Effector CD8-positive, alpha-beta T cell (primary cell): Measurements from ENCODE around the gene HERC3.

Experiments used
- DNase-seq: peaks from one replicate; lab custom pipeline; 2025; lab: John Stamatoyannopoulos, UW

The HERC3 gene

DNA sequence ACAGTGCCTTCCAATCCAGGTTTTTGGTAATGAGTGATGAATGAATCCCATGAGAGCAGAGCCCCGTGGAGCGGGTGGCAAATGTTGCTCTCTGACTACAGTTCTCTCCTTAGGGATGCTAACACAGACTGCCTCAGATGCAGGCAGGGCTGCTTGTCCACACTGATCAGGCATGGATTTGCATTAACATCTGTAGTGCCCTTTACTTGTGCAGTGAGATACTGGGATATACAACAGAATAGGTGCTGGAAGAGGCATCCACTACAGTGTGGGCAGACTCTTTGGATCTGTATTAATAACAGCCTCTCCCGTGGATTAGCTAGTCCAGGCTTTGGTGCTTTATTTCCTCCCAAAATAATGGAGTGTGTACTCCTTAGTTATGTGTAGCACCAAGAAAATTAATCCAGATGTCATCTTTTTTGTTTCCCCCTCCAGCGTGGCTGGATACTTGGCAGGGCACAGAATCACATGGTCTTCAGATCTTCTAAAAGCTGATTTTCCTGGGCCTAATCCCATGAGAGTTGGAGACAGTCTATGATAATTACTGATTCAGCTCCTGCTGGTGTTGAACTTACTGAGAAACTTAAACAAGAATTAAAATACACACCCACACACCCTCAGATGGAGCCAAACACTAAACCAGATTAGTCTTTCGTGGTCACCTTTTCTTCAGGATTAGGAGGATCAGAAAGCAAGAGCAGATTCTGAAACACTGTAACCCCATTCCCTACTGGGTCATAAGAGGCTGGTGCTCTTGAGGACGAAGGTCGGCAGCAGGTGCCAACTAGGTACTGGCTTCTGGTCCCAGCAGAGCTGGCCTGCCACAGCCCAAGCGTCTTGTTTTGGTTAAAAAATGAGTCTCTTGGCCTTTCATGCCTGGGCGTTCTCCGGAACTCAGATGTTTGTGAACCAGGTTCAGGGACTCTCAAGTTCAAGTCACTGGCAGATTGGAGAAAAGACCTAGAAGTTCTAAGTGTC lies 128.5 kb downstream of the HERC3 start:
- DNase-seq = no peak

- DNase-seq = no peak
Measured at GRCh38 chr4:88722276-88722780, 130.0 kb downstream of the HERC3 start.

DNA sequence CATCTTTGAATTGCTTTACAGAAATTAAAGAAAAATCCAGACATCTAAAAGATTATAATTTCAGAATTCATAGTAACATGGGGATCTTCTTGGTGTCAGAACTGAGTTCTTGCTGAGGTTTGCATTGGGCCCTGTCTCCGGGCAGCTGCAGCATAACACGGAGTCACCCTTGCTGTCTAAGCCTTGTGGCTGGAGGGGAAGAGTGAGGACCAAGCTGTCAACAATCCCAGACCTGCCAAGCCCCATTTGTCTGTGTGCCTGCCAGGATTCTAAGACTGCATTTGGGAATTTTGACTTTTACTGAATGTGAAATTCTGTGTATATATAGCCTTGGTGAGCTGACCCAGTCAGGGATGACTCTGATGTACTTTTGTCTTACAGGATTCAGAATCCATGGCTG lies 130.5 kb downstream of the HERC3 start:
- DNase-seq = no peak

DNA sequence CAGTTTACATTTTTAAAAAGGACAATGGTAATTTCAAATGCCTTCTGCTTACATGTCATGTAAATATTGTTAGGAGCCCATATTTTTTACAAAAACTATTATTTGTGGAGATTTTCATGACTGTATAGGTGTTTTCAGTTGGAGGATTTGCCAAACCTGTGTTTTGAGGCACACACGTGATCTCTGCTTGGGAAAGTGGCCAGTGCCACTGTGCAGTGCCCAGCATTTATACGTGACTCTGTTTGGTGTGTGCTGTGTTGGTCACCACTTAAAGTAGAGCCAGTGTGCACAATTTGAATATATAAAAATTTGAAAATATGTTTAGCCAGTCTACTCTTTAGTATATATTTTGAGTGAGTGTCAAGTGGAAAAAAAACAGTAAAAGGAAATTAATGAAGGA lies 132.1 kb downstream of the HERC3 start:
- no peak for DNase-seq

GRCh38 chr4:88725143-88725542 lies 132.9 kb downstream of the HERC3 start:
- DNase-seq = no peak

DNA sequence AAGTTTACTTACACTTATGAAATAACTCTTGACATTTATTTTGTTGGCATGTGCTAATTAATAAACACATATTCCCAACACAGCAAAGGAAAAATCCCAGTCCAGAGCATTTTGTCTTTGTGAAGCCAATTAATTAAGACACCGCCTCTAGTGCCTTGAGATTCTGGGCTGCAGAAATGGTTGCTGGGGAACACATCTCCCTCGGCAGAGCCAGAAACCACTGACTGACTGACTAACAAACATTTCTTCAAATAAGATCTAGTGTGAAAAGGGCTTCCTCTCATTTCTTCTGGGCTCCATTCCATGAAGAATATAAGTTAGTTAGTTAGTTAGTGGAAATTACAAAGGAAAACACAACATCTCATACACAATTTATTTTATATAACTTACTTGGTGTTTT lies 133.7 kb downstream of the HERC3 start:
- DNase-seq = no peak

GRCh38 chr4:88728146-88728545 lies 135.9 kb downstream of the HERC3 start:
- no peak for DNase-seq

DNA sequence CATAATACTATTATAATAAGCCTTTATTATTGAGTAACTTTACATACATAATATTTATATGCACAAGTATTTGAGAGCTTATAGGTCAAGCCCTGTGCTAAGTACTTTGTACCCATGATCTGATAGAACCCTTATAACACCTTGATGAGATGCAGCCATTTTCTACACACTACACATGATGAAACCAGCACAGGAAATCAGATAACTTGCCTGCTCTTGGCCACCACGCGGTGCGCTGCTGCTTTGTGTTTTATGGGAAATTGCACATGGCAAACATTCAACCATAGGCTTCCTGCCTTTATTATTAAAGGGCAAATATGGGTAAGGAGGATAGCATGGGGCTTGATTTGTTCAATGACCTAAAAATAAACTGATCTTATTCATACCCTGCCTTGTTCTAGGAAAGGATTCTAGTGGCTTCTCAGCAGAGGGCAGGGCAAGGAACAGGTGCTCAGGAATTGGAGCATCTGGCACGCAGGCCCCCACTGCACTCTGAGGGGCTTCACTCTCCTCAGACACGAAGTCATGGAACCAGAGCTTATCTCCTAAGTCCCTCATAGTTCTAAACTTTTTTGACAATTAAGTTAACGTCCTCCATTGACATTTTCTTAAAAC lies 137.0 kb downstream of the HERC3 start:
- no peak for DNase-seq

DNA sequence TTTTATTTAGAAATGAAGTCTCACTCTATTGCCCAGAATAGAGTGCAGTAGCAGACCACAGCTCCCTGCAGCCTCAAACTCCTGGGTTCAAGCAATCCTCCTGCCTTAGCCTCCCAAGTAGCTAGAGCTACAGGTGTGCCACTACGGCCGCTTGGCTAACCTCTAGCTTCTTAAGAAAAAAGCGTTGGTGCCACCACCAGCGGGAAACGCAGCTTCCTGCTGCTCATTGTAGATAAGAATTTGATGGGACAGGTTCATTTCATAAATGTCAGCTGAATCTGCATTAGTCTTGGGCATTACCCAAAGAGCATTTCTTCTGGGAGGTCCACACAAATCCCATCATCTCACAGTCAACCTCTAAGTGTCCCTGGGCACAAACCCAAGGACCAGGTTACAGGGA lies 138.5 kb downstream of the HERC3 start:
- no peak for DNase-seq

DNA sequence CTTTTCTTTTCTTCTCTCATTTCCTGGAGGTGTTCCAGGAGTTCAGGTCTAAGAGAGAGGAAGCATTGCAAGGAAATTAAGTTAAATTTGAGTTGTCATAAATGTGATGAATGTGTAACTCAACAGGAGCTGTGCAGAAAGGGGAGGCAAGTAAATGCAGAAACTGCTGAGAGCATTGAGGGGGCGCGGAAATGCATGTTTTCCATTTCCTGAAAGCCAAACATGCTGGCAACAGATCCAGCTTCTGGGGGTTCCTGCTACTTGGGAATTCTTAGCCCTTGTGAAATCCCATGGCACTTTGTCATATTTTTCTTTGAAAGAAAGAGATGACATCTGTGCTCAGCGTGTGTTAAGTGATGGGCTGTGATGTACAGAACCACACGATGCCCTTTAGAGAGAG lies 139.1 kb downstream of the HERC3 start:
- DNase-seq = no peak

DNA sequence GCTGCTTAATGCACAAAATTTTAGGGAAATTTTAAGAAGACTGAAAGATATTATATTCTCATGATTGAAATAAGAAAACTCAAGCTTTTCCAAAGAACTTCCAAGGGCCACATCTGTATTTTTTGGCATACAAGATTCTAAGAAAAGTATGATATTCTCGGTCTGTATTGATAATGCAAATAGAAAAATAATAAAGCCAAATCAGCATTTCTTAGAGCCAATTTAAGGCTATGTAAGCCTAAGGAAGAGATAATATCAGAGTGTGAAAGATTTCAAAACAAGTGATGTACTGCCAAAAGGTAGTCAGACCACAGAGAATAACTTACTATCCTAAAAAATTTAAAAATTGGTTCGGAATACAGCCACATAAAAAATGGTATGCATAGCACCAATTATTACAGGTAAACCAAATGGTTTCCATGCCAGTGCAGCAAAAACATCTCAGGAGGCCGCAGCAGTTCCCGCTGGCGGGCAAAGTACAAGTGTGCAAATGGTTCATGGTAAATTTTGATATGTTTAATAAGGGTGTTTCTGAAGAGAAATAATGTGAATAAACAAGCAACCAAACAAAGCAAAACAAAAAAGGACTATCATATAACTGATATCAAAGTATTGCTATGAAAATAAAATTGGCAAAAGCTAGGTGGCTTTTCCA lies 140.6 kb downstream of the HERC3 start:
- no peak for DNase-seq

DNA sequence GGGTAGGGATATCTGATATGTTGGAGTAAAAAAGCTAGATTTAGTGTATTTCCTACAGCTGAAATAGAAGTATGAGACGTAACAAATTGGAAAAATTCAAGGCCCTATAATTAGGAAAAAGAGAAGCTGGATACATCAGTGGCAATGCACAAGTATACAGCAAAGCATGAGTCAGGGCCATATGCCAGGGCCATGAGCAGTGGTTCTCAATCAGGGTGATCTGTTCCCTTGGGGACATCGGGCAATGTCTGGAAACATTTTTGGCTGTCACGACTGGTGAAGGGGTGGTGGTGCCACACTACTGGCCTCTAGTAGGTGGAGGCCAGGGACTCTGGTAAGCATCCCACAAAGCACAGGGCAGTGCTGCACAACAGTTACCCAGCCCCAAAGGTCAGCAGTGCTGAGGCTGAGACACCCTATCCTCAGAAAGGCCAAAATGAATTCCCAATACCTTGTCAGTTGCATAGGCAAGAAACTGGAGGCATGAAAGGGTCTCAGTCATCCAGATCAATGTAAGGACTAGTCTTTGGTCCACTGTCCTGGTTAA lies 142.2 kb downstream of the HERC3 start:
- DNase-seq = no peak

DNA sequence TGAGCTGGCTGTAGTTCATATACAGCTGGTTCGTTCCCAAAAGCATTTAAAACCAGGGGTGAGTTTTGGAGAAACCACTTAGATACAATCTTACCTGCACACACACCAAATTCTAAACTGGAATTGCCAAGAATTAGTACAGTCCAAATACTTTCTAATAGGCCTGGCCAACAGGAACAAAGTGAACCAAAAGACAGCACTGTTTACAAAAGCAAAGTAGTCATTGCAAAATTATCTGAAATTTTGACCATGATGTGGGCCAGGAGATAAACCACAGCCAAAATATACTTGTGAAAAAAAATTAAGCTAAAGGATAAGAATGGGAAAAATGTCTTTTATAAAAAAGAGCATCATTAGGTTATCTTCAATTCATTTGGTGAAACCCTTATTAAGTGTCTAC lies 143.3 kb downstream of the HERC3 start:
- DNase-seq = no peak

- no peak for DNase-seq
Measured at GRCh38 chr4:88736264-88736663, 144.0 kb downstream of the HERC3 start.

GRCh38 chr4:88737307-88737941 lies 145.1 kb downstream of the HERC3 start:
- no peak for DNase-seq

DNA sequence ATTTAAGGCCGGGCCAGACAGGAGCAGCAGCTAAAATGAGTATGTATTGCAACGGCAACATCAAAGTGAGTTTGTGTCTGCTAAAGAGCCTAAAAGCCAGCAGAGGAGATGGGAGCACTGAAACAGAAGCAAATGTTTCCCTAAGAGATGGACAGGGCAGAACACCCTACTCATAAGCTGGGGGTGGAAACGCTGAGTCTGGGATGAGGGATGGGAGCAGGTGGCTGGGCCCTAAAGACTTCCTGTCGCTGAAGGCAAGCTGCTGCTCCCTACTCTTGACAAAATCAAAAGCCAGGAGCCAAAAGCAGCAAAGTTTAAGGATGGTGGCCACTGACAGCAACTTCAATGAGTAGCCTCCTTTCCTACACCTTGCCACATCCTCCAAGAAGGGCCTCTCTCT lies 145.9 kb downstream of the HERC3 start:
- DNase-seq = no peak

GRCh38 chr4:88742561-88742960 lies 150.3 kb downstream of the HERC3 start:
- no peak for DNase-seq

- DNase-seq = no peak
Measured at GRCh38 chr4:88743696-88744095, 151.4 kb downstream of the HERC3 start.

DNA sequence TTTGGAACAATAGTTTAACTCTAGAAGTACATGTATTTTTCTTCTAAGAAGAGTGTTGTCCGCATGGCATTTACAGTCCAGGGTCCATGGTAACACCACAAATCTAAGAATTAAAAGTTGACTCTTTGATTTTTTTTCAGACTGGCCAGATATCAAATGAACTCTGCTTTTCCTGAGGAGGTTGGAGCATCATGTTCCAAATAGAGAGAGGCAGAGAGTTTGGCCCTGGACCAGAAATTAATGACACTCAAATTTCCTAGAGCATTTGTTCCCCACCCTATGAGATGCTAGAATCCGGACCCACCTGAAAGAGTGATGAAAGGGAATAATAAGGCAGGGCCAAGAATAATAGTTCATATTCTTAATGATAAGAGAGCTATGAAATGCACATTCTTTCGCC lies 152.3 kb downstream of the HERC3 start:
- DNase-seq = no peak

GRCh38 chr4:88745175-88745574 lies 152.9 kb downstream of the HERC3 start:
- no peak for DNase-seq

DNA sequence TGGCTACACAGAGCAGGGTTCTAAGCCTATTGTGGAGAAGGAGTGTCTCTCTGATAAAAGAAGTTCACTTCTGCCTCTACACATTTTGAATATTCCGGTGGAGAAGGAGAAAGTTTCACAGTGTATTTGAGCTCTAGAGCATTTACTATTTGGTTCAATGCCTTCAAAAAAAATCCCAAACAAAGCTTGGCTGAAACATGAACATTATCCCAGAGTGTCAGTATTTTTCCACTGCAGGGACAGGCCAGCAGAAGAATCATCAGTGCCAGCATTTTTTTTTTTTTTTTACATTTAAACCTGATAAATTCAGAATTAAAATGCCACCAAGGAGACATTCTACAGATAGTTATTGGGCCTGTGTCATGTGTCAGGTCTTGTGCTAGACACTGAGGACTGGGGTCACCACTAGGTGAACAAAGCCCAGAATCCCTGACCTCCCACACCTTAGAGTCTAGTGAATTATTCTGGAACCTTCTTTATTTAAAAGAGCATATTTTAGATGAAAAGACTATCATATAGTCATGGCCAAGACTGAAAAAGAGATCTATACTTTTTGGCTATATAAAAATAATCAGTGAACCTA lies 153.4 kb downstream of the HERC3 start:
- DNase-seq = no peak

DNA sequence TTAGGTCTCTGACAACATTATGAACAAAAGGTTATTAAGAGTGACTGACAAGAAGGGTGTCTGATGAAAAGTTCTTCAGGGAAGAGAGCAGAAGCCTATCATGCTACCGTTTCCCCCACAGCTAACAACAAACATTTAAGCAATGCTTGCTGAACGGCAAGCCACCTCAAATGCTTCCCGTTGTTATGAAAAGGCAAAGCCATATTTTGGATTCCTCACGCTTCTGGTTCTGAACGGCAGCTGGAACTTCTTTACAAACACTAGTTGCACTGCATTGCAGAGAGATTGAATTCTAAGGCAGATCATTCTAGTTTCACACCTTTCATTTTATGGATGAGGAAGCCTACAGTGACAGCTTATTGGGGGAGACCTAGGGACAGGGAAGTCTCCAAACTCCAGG lies 153.9 kb downstream of the HERC3 start:
- no peak for DNase-seq
